C4-2B (cell line): ENCODE data around the gene AAMP.

ENCODE experiments used
- ZFX ChIP-seq: fragments of 450-650 bp; IDR thresholded peaks from 2 replicates; pipeline ENCODE4 v1.6.1; 2017
- TF ChIP-seq, protein P1 (sequence below): fragments of 450-650 bp; conservative IDR thresholded peaks from 2 replicates; pipeline ENCODE4 v1.5.1; 2017; ENCODE audit warnings: mild to moderate bottlenecking

DNA sequence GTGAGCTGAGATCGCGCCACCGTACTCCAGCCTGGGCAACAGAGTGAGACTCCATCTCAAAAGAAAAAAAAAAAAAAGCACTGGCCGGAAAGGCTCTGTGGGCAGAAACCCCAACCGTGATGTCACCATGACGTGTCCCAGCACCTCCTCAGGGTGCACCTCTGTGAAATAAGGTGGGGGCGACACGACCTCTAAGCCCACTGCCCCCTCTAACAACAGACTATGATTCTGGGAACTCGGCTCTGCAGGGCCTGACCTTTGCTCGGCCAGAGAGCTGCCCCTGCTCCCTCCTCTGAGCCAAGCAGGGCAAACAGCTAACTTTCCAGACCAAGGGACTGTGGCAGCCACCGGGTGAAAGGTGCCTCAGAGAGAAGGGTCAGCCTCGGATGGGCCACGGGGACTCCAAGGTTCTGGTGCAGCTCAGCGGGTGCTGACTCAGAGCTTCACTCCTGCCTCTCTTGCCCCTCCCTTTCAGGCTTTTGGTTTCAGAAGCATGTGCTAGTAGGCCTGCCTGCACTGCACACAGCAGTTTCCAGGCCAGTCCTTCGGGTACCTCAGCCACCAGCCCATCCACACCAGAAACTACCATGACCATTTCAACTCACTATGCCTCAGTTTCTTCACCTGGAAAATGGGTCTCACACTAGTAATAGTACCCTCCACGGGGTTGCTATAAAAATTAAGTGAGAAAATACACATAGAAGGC is 14.3 kb upstream of the AAMP start:
- TF ChIP-seq, protein P1, sequence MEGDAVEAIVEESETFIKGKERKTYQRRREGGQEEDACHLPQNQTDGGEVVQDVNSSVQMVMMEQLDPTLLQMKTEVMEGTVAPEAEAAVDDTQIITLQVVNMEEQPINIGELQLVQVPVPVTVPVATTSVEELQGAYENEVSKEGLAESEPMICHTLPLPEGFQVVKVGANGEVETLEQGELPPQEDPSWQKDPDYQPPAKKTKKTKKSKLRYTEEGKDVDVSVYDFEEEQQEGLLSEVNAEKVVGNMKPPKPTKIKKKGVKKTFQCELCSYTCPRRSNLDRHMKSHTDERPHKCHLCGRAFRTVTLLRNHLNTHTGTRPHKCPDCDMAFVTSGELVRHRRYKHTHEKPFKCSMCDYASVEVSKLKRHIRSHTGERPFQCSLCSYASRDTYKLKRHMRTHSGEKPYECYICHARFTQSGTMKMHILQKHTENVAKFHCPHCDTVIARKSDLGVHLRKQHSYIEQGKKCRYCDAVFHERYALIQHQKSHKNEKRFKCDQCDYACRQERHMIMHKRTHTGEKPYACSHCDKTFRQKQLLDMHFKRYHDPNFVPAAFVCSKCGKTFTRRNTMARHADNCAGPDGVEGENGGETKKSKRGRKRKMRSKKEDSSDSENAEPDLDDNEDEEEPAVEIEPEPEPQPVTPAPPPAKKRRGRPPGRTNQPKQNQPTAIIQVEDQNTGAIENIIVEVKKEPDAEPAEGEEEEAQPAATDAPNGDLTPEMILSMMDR: no peak
- TF ChIP-seq ZFX: no peak
